HG02588 (cell line): ENCODE data around the gene DOK6.
A peak's percentile ranks its signal among the peaks of the same experiment; 100 is the strongest.
"Not testable (repeated sequence)": the region's sequence is repeated elsewhere in the genome, so short reads cannot be mapped to it uniquely, and the experiment has no call there.

Source experiments
- ATAC-seq: cut with Tn5 transposase; IDR thresholded peaks from one replicate; pipeline ENCODE4 v1.9.1; 2021; ENCODE audit warnings: mild to moderate bottlenecking, moderate library complexity; ENCODE audit not compliant: unreplicated experiment

The DOK6 gene

GRCh38 chr18:69617888-69618287 lies 217.2 kb downstream of the DOK6 start:
- no peak for ATAC-seq

GRCh38 chr18:69622184-69622583 lies 221.5 kb downstream of the DOK6 start:
- no peak for ATAC-seq

DNA sequence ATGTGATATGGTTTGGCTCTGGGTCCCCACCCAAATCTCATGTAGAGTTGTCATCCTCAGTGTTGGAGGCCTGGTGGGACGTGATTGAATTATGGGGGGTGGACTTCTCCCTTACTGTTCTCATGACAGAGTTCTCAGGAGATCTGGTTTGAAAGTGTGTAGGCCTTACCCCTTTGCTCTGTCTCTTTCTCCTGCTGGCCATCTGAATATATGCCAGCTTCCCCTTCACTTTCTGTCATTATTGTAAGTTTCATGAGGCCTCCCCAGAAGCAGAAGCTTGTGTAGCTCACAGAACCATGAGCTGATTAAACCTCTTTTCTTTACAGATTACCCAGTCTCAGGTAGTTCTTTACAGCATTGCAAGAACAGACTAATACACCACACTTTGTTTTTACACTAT lies 222.3 kb downstream of the DOK6 start:
- ATAC-seq: no peak

- no peak for ATAC-seq
These were observed 225.5 kb downstream of the DOK6 start for GRCh38 chr18:69626171-69626570.

DNA sequence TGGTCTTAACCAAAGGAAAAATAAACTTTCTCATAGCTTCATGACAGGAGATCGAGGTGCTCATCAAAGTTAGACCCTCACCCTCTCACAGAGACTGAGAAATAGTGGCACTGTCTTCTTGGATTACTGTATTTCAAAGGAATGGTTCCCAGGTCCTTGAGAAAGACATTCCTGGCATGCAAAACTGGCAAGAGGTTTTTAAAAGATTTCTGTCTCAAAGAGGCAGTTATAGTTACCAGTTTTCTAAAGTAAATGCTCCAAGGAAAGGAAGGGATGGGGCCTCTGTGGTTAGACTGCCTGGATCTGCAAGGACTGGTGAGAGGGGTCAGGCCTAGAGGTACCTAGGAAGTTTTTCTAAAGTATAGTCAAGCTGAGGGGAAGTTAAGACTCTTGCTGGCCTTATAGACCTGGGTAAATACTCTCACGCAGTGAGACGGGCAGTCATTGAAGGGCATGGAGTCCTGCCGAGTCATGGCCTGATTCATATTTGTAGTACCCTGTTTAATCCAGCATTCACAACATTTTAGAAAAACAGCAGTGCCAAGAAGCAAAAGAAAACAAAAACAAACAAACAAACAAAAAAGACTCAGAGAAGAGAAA lies 226.1 kb downstream of the DOK6 start:
- ATAC-seq: no peak

GRCh38 chr18:69628774-69629359 lies 228.2 kb downstream of the DOK6 start:
- no peak for ATAC-seq

GRCh38 chr18:69631281-69631680 lies 230.6 kb downstream of the DOK6 start:
- ATAC-seq: no peak

- no peak for ATAC-seq
These were observed 234.8 kb downstream of the DOK6 start for GRCh38 chr18:69635482-69635881.

DNA sequence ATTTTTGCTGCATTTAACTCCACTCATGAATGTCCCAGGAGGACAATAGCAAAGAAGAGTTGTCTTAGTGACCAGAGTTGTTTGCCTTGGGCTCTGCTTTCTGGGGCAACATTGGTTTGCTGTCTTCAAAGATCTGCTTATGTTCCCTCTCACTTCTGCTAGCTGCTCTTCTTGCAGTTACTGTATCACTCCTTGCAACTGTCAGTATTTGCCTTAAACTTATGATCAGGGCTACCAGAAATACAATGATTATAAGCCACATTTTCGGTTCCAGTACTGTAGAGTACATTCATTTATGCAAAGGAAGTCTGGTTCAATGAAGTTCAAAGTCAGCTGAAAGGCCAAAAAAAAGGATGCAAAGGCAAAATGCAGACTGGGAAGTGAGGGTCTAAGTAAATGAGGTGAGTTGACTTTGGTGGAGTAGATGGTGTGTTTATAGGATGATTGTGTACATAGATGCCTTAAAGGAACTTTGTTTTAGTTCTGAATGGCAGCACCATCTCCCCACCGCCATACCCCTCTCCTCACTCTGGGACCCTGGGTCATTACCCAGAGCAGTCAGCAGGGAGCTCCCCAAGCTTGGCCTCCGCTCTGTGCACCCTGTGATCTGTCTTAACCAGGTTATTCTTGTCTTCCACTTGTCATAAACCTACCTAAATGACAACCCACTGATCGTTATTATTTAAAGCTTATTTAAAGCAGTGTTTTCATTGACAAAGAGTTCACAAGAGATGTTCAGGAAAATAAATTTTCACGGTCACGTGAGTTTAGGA lies 236.0 kb downstream of the DOK6 start:
- peak; percentile 61 for ATAC-seq

DNA sequence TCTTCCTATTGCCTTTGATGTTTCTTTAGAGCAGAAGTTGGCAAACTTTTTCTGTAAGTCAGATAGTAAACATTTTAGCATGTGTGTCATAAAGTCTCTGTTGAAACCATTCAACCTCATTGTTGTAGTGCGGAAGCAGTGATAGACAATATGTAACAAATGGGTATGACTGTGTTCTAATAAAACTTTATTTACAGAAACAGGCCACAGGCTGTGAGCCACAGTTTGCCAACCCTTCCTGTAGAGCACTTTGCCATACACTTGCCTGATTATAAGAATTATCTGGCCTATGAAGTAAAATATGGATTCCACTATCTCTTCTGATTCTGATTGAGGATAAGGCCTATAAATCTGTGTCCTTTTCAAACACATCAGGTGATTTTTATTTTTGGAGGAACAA lies 237.4 kb downstream of the DOK6 start:
- no peak for ATAC-seq

GRCh38 chr18:69647702-69648101 lies 247.0 kb downstream of the DOK6 start:
- ATAC-seq: no peak

- ATAC-seq: no peak
These were observed 247.8 kb downstream of the DOK6 start for GRCh38 chr18:69648486-69648885.

DNA sequence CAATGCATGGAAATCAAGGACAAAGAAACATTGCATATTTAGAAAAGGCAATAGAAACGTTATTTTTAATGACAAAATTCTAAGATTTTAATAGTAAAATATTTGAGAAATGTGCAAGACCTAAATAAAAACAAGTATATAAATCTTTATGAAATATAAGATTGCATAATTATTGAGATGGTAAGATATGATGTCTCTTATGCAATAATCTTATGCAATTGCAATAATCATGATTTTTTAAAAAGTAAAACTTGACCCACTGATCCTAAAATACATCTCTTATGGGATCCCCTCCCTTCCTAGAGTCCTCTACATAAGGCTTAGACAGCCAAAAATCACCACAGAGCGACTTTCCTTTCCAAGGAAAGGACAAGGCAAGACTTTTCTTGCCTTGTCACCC lies 249.0 kb downstream of the DOK6 start:
- no peak for ATAC-seq

DNA sequence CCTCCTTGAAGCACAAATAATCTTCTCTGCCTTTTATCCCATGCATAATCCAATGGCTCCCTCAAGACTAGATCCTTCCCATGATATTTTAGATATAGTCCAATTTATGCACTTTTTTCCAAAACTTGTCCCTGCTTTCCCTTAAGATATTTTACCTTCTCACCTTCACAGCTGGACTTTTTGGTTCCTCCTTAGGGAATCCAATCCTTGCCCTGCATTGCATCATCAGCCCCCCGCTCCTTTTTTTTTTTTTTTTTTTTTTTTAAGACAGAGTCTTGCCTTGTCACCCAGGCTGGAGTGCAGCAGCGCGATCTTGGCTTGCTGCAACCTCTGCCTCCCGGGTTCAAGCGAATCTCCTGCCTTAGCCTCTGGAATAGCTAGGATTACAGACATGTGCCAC lies 250.6 kb downstream of the DOK6 start:
- ATAC-seq: no peak

- ATAC-seq: no peak
These were observed 255.1 kb downstream of the DOK6 start for GRCh38 chr18:69655816-69656215.

GRCh38 chr18:69658103-69658502 lies 257.4 kb downstream of the DOK6 start:
- no peak for ATAC-seq

DNA sequence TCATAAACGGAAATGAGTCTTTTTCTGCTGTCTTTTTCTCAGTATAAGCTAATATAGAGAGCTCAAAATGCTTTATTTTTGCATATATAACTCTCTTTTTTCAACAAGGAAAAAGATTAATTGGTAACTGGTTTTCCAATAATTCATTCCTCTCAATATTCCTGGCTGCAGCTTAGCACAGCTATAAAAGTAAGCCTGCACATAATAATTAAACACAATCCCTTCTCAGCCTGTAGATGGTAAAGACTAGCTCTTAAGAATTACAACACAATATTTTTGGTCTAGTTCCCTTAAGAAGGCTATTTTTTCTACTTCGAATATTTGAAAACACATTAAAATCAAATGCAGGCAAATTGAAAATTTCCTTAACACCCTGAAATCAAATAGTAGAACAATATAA lies 258.0 kb downstream of the DOK6 start:
- no peak for ATAC-seq

DNA sequence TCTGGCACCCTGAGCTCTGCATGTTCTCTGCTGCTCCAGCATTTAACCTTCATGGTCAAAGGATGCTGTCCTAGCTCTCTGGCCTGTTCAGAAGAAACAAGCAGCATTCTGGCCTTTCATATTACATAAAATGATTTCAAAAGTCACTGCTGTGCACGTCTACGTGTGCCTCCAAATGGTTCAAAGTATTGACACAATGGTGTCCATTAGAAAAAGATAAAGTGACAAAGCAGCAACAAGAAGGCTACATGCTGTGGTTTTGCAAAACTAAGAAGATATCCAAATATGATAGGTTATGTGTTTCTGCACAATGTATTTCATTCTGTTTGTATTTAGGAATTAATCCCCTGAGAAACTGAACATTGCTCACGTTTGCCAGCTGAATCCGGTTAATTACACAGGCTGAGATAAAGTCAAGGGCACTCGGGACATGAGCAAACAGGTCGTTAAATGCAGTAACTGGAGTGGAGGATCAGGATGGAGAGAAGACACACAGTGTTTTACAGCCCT lies 258.5 kb downstream of the DOK6 start:
- ATAC-seq: no peak

DNA sequence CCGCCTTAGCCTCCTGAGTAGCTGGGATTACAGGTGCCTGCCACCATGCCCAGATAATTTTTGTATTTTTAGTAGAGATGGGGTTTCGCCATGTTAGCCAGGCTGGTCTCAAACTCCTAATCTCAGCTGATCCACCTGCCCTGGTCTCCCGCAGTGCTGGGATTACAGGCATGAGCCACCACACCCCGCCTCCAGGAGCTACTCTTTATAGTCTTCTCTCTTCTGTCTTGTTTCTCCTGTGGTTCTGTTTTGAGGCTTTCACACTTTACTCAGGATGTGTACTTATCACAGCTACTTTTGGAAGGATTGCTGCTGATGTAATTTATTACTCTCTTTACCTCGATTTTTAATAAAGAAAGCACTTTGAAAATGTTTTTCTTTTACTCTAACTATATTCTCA lies 261.4 kb downstream of the DOK6 start:
- ATAC-seq: not testable (repeated sequence)

DNA sequence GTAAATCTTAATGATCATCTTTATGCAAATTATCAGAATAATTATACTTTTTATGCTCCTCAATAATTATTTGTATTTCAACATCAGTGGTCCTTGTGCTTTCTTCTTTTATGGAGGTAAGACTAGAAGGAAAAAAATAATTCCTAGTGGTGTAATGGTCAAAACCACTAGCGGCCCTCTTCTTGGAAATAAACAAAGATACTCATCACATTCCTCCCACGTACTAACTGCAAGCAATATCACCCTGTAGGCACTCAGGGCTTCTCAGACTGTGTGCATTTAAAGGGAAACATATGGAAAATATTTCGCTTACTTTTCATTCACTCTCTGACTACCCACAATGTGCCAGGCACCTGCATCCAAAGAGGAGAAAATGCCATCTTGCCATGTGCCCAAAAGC lies 263.7 kb downstream of the DOK6 start:
- no peak for ATAC-seq

GRCh38 chr18:69674292-69674877 lies 273.7 kb downstream of the DOK6 start:
- ATAC-seq: no peak

DNA sequence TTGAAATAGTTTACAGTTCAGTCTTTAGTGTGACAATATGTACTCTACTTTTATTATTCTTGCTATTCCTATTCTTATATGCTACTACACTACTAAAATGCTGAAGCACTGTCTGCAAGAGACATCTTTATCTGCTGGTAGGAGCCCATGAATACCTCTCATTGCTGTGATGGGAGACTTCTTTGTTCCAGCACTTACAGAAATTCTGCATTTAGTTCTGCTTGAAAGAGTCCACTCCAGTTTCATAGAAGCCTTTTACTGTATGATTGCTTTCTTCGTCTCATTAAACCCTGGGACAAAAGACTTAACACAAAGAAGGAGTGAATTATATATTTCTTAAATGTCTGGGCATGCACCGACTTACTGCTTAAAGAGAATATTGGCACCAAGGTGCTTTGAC lies 274.3 kb downstream of the DOK6 start:
- no peak for ATAC-seq
